ENCODE results near the gene SLC35G2.

DNA sequence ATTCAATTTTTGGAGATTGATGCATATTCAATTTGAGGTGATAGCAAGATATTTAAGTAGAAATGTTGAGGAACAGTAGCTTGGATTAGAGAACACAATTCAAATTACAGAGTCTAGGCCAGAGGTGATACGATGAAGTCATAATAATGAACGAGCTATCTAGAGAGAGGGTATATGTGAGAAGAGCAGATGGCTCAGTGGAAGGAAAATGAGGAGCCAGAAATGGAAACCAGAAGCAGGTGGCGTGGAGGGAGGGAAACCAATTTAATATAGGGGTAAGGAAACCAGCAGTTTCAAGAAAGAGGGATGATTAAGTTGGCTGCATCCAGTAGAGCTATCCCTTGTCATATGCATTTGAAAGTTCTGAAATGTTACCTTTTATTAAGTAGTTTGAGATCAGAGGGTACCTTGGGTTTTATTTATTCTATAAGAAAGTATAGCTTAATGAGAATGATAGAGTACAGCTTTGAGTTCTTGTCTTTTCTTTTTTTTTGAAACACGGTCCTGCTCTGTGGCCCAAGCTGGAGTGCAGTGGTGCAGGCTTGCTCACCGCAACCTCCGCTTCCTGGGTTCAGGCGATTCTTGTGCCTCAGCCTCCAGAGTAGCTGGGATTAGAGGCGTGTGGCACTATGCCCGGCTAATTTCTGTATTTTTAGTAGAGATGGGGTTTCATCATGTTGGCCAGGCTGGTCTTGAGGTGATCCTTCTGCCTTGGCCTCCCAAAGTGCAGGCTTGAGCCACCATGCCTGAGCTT is 65.2 kb downstream of the SLC35G2 start:
- TF ChIP-seq POLR2AphosphoS5 (IDR thresholded peaks at IDR 0.05), result no peak
- no peak for TF ChIP-seq POLR2A (IDR thresholded peaks at IDR 0.05; ENCODE audit: low read depth)
